Measurements from ENCODE around the gene TRPM8. TPM values are rescaled to one million over a fixed set of nuclear protein-coding genes. Genes with fewer than 3 reads are reported as not detected.
"Not testable (repeated sequence)": the region's sequence is repeated elsewhere in the genome, so short reads cannot be mapped to it uniquely, and the experiment has no call there.

TRPM8 gene
- total RNA-seq, 3 donors from 2014 or later (not counting 1 experiment from before 2014, with no cell fraction given): not detected

DNA sequence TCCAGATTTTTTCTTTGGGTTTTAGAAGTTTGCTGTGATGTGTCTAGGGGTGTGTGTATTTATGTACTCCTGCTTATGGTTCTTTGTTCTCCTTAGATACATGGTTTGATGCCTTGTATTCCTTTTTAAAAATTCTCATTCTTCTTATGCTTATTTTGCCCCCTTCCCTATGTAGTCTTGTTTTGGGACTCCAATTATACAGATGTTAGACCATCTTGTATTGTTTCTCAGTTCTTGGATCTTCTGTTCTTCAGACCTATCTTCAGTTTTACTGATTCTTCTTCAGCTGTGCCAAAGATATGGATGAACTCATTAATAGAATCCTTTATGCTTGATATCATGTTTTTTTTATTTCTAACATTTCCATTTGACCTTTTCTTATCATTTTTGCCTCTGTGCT, 34.8 kb upstream of the TRPM8 start:
- no peak overlapping the region for H3K4me3 Mint-ChIP-seq
- H3K9me3 Mint-ChIP-seq: peaks cover 10 to 17% of the 10 kb centered on the region in 2 donors
- H3K27ac Mint-ChIP-seq: no peak overlapping the region
- Histone ChIP-seq H3K36me3 (ENCODE audit: control insufficient read depth, insufficient read depth, low read length) (no peaks in the 10 kb centered on the region), H3K4me3 (ENCODE audit: low read length) (no peak overlapping the region), H3K4me1 (ENCODE audit: control insufficient read depth, insufficient read depth, low read length) (no peaks in the 10 kb centered on the region), H3K27me3 (ENCODE audit: control insufficient read depth, insufficient read depth, low read length) (peaks cover 22% of the 10 kb centered on the region), H3K9me3 (ENCODE audit: control insufficient read depth, insufficient read depth, low read length) (no peaks in the 10 kb centered on the region), H3K27ac (ENCODE audit: low read length) (no peak overlapping the region)
- ATAC-seq (no peak), DNase-seq (no peak)
- intact Hi-C loops (cut with micrococcal nuclease): no loop called here
- no peaks in the 10 kb centered on the region for H3K4me1 Mint-ChIP-seq
- peaks cover 48 to 79% of the 10 kb centered on the region in 2 donors for H3K27me3 Mint-ChIP-seq (ENCODE audit: low read depth in 2 of 2)
- no peak for TF ChIP-seq CTCF (IDR thresholded peaks at IDR 0.05)
- peaks cover 25% of the 10 kb centered on the region for H3K36me3 Mint-ChIP-seq

DNA sequence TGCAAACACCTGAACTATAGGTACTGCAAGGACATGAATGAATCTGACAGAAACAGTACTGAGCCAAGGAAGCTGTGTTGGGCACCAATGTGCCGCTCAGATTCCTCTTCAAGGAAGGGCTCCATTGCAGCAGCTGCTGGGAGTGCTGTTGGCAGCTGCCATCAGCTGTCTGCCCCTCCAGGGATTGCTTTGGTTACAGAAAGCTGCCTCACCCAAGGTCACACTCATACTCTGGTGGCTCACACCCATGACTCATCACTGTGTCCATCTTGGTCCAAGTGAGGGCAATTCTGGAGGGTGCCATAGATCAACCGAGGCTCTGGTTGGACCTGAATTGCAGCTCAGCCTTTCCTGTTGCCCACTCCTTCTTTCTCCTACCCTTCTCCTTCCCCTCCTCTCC, 24.4 kb upstream of the TRPM8 start:
- Histone ChIP-seq H3K36me3 (ENCODE audit: control insufficient read depth, insufficient read depth, low read length) (no peaks in the 10 kb centered on the region), H3K4me3 (ENCODE audit: low read length) (no peak overlapping the region), H3K27me3 (ENCODE audit: control insufficient read depth, insufficient read depth, low read length) (peaks cover 6% of the 10 kb centered on the region), H3K4me1 (ENCODE audit: control insufficient read depth, insufficient read depth, low read length) (no peaks in the 10 kb centered on the region), H3K27ac (ENCODE audit: low read length) (no peak overlapping the region), H3K9me3 (ENCODE audit: control insufficient read depth, insufficient read depth, low read length) (no peaks in the 10 kb centered on the region)
- intact Hi-C loops (cut with micrococcal nuclease): no loop called here
- no peak overlapping the region for H3K27ac Mint-ChIP-seq
- no peaks in the 10 kb centered on the region for H3K36me3 Mint-ChIP-seq
- WGBS (ENCODE audit: insufficient coverage): 91% methylated on average over 2 of the region's 2 CpGs
- no peaks in the 10 kb centered on the region for H3K4me1 Mint-ChIP-seq
- ATAC-seq (no peak), DNase-seq (no peak)
- no peaks in the 10 kb centered on the region for H3K9me3 Mint-ChIP-seq
- no peak overlapping the region for H3K4me3 Mint-ChIP-seq
- no peak for TF ChIP-seq CTCF (IDR thresholded peaks at IDR 0.05)
- H3K27me3 Mint-ChIP-seq (ENCODE audit: low read depth in 2 of 2): peaks cover 32 to 75% of the 10 kb centered on the region in 2 donors

DNA sequence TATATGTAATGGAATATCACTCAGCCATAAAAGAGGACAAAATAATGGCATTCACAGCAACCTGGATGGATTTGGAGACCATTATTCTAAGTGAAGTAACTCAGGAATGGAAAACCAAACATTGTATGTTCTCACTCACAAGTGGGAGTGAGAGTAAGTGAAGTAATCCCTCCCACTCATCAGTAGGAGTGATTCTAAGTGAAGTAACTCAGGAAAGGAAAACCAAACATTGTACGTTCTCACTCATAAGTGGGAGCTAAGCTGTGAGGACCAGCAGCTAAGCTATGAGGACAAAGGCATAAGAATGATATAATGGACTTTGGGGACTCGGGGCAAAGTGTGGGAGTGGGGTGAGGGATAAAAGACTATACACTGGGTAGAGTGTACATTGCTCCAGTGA, 20.9 kb upstream of the TRPM8 start:
- H3K4me1 Mint-ChIP-seq; H3K4me3 Mint-ChIP-seq; ATAC-seq; H3K36me3 ChIP-seq (ENCODE audit: control insufficient read depth, insufficient read depth, low read length); H3K36me3 Mint-ChIP-seq; DNase-seq; H3K27ac ChIP-seq (ENCODE audit: low read length); H3K4me1 ChIP-seq (ENCODE audit: control insufficient read depth, insufficient read depth, low read length); intact Hi-C loops (cut with micrococcal nuclease); H3K4me3 ChIP-seq (ENCODE audit: low read length); H3K27ac Mint-ChIP-seq; H3K27me3 ChIP-seq (ENCODE audit: control insufficient read depth, insufficient read depth, low read length); H3K9me3 Mint-ChIP-seq; H3K9me3 ChIP-seq (ENCODE audit: control insufficient read depth, insufficient read depth, low read length): not testable (repeated sequence)
- WGBS (ENCODE audit: insufficient coverage): 100% methylated on average over 1 of the region's 2 CpGs
- peaks cover 31 to 75% of the 10 kb centered on the region in 2 donors for H3K27me3 Mint-ChIP-seq (ENCODE audit: low read depth in 2 of 2)

GRCh38 chr2:233901367-233901766, 15.8 kb upstream of the TRPM8 start:
- H3K27me3 Mint-ChIP-seq (ENCODE audit: low read depth in 2 of 2): peaks cover 36 to 50% of the 10 kb centered on the region in 2 donors
- H3K4me1 Mint-ChIP-seq: peaks cover 0 to 7% of the 10 kb centered on the region in 2 donors
- H3K4me1 ChIP-seq (ENCODE audit: control insufficient read depth, insufficient read depth, low read length): peaks cover 2% of the 10 kb centered on the region
- DNase-seq: no peak
- no peak overlapping the region for H3K27ac Mint-ChIP-seq
- no peaks in the 10 kb centered on the region for H3K36me3 ChIP-seq (ENCODE audit: control insufficient read depth, insufficient read depth, low read length)
- WGBS (ENCODE audit: insufficient coverage): 74% methylated on average over 4 of the region's 4 CpGs
- no peaks in the 10 kb centered on the region for H3K9me3 ChIP-seq (ENCODE audit: control insufficient read depth, insufficient read depth, low read length)
- no peaks in the 10 kb centered on the region for H3K27me3 ChIP-seq (ENCODE audit: control insufficient read depth, insufficient read depth, low read length)
- no peak for ATAC-seq
- H3K9me3 Mint-ChIP-seq: no peaks in the 10 kb centered on the region
- no peak overlapping the region for H3K4me3 Mint-ChIP-seq
- H3K27ac ChIP-seq (ENCODE audit: low read length): no peak overlapping the region
- H3K4me3 ChIP-seq (ENCODE audit: low read length): no peak overlapping the region
- no peak for TF ChIP-seq CTCF (IDR thresholded peaks at IDR 0.05)
- intact Hi-C loops (cut with micrococcal nuclease): no loop called here
- no peaks in the 10 kb centered on the region for H3K36me3 Mint-ChIP-seq

Data from natural killer cell (primary cell).